T-cell (primary cell): ENCODE data around the gene IZUMO4. TPM values are rescaled to one million over a fixed set of nuclear protein-coding genes. Genes with fewer than 3 reads are reported as not detected.
"Not testable (repeated sequence)": the region's sequence is repeated elsewhere in the genome, so short reads cannot be mapped to it uniquely, and the experiment has no call there.

Experiments
- ATAC-seq, 4 experiments: fragments of 200-7000 bp in 3 of 4; fragments of 150-1000 bp in 1 of 4; cut with Tn5 transposase; replicated peaks in 1 of 4; 1 replicate in 3 of 4; 2 replicates in 1 of 4; pipeline ENCODE4 v1.10.0; 2021; ENCODE audit warnings: moderate library complexity in 3 of 4, mild to moderate bottlenecking in 2 of 4, moderate number of reproducible peaks in 1 of 4
- CTCF ChIA-PET, 2 donors: fragments of 300-600 bp; sonication (Branson Sonifier 250); formaldehyde crosslinking; loops; one replicate each; lab custom pipeline; 2022; ENCODE audit warnings: antibody characterized with exemption in 2 of 2; lab: Charles Lee
- POLR2A ChIA-PET, 2 donors: fragments of 300-600 bp; sonication (Branson Sonifier 250); formaldehyde crosslinking; loops; one replicate each; lab custom pipeline; 2022; ENCODE audit warnings: antibody characterized with exemption in 2 of 2; lab: Charles Lee
- DNase-seq, 35 experiments: peaks; one replicate each; pipeline versions ENCODE4 v3.0.0 to v3.0.0-alpha.2; 2013 to 2023
- H3K27ac ChIP-seq: one replicate; pipeline ENCODE4 v1.5.1; 2013; ENCODE audit warnings: low read length
- H3K27me3 ChIP-seq, 2 experiments: replicated peaks in 1 of 2; 1 replicate in 1 of 2; 2 replicates in 1 of 2; pipeline versions ENCODE4 v1.6.1 to v1.7.0; 2013; ENCODE audit warnings: low read length in 1 of 2, mixed read lengths in 1 of 2; ENCODE audit not compliant: control insufficient read depth in 2 of 2, insufficient read depth in 2 of 2; ENCODE audit errors: extremely low read depth in 1 of 2
- H3K36me3 ChIP-seq, 2 donors: 1 replicate in 1 of 2; 2 replicates in 1 of 2; pipeline versions ENCODE4 v1.6.1 to v1.7.0; 2013; ENCODE audit warnings: low read length in 1 of 2; ENCODE audit not compliant: control insufficient read depth in 2 of 2, insufficient read depth in 1 of 2; ENCODE audit errors: extremely low read depth in 1 of 2
- H3K4me1 ChIP-seq, 2 experiments: 1 replicate in 1 of 2; 2 replicates in 1 of 2; pipeline versions ENCODE4 v1.6.1 to v1.7.0; 2013; ENCODE audit warnings: low read length in 2 of 2, mixed read lengths in 1 of 2; ENCODE audit not compliant: insufficient read depth in 2 of 2, control insufficient read depth in 1 of 2; ENCODE audit errors: extremely low read depth in 1 of 2
- H3K4me3 ChIP-seq, 2 donors: 1 replicate in 1 of 2; 2 replicates in 1 of 2; pipeline versions ENCODE4 v1.5.1 to v1.7.0; 2013; ENCODE audit warnings: mild to moderate bottlenecking in 2 of 2, low read length in 1 of 2, moderate library complexity in 1 of 2; ENCODE audit not compliant: control insufficient read depth in 1 of 2; ENCODE audit errors: extremely low read depth in 1 of 2
- H3K9me3 ChIP-seq: 2 replicates; pipeline ENCODE4 v1.7.0; 2013
- H3K27ac Mint-ChIP-seq, 2 donors: one replicate each; pipeline ENCODE4 v1.8.0; 2020 to 2021; ENCODE audit warnings: mild to moderate bottlenecking in 2 of 2, mixed read lengths in 2 of 2
- H3K27me3 Mint-ChIP-seq, 2 donors: one replicate each; pipeline ENCODE4 v1.8.0; 2021 to 2022; ENCODE audit warnings: mixed read lengths in 2 of 2
- H3K36me3 Mint-ChIP-seq: one replicate; pipeline ENCODE4 v1.8.0; 2021; ENCODE audit warnings: mixed read lengths
- H3K4me1 Mint-ChIP-seq, 3 donors: one replicate each; pipeline ENCODE4 v1.8.0; 2020 to 2022; ENCODE audit warnings: mixed read lengths in 3 of 3, mild to moderate bottlenecking in 1 of 3
- H3K4me3 Mint-ChIP-seq, 3 donors: one replicate each; pipeline ENCODE4 v1.8.0; 2020 to 2022; ENCODE audit warnings: mild to moderate bottlenecking in 3 of 3, mixed read lengths in 3 of 3, moderate library complexity in 3 of 3
- H3K9me3 Mint-ChIP-seq, 3 donors: one replicate each; pipeline ENCODE4 v1.8.0; 2020 to 2022; ENCODE audit warnings: mixed read lengths in 3 of 3
- WGBS: methylation state at CpG from one replicate; pipeline ENCODE4 v1.1.5; 2013; ENCODE audit warnings: missing lambda C conversion rate; ENCODE audit not compliant: insufficient coverage; 5-methylcytosine and 5-hydroxymethylcytosine counted together
- total RNA-seq, 35 experiments: library from RNA in 6 of 35; stranded (reverse) in 6 of 35; fragments of 120-200 nt in 1 of 35; gene quantifications; one replicate each; pipeline versions ENCODE4 v1.2.1 to v1.2.4 and lab custom pipeline; 2013 to 2026

IZUMO4 gene
- total RNA-seq, 5 donors from 2014 or later (not counting 1 experiment from before 2014, with no cell fraction given) = 14.0 to 23.5 (median 19.7) TPM

- H3K27ac Mint-ChIP-seq = no peak overlapping the region
- ChIA-PET CTCF (no interaction called here), POLR2A (no interaction called here)
- peaks cover 25 to 67% of the 10 kb centered on the region in 2 donors for H3K36me3 ChIP-seq
- H3K4me1 ChIP-seq = no peaks in the 10 kb centered on the region
- no peaks in the 10 kb centered on the region for H3K27me3 Mint-ChIP-seq
- no peak overlapping the region for H3K4me3 Mint-ChIP-seq
- DNase-seq (no peak), ATAC-seq (no peak)
- no peaks in the 10 kb centered on the region for H3K9me3 ChIP-seq
- 92% methylated on average over 16 of the region's 19 CpGs for WGBS
- H3K36me3 Mint-ChIP-seq = peaks cover 8% of the 10 kb centered on the region
- no peaks in the 10 kb centered on the region for H3K4me1 Mint-ChIP-seq
- no peaks in the 10 kb centered on the region for H3K27me3 ChIP-seq
- H3K9me3 Mint-ChIP-seq = no peaks in the 10 kb centered on the region
- no peak overlapping the region for H3K27ac ChIP-seq
- H3K4me3 ChIP-seq = no peak overlapping the region
These were observed 31.0 kb downstream of the IZUMO4 start for GRCh38 chr19:2127758-2128157.

- ATAC-seq, CTCF ChIA-PET, H3K4me3 ChIP-seq, H3K9me3 ChIP-seq, H3K4me1 Mint-ChIP-seq, H3K4me1 ChIP-seq, H3K27ac Mint-ChIP-seq, H3K36me3 Mint-ChIP-seq, H3K27me3 ChIP-seq, H3K4me3 Mint-ChIP-seq, H3K9me3 Mint-ChIP-seq, H3K27me3 Mint-ChIP-seq, H3K27ac ChIP-seq, DNase-seq, POLR2A ChIA-PET: not testable (repeated sequence)
- H3K36me3 ChIP-seq = peaks cover 29 to 64% of the 10 kb centered on the region in 2 donors
- WGBS = 83% methylated on average over 1 of the region's 34 CpGs
These were observed 31.5 kb downstream of the IZUMO4 start for GRCh38 chr19:2128252-2128651.

DNA sequence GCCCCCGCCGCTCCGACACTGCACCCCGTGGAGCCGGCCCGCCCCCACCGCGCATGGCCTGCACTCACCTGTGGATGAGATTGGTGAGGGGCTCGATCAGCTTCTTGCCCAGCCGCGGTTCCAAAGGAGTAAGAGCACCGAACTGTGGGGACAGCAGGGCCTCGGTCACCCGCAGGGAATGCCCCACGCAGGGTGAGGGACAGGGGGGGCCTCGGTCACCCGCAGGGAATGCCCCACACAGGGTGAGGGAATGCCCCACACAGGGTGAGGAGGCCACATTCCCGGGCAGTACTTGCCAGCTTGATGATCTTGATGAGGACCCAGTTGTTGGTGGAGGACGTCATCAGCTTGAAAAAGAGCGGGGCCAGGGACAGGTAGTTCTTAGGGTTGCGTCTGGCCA, 32.3 kb downstream of the IZUMO4 start:
- WGBS = 93% methylated on average over 13 of the region's 21 CpGs
- DNase-seq = no peak
- H3K4me3 Mint-ChIP-seq = no peak overlapping the region
- no peaks in the 10 kb centered on the region for H3K27me3 Mint-ChIP-seq
- peaks cover 8% of the 10 kb centered on the region for H3K36me3 Mint-ChIP-seq
- ATAC-seq = no peak
- Histone ChIP-seq H3K36me3 (peaks cover 29 to 57% of the 10 kb centered on the region in 2 donors), H3K27me3 (no peaks in the 10 kb centered on the region), H3K9me3 (no peaks in the 10 kb centered on the region), H3K4me3 (no peak overlapping the region), H3K4me1 (no peaks in the 10 kb centered on the region), H3K27ac (no peak overlapping the region)
- H3K9me3 Mint-ChIP-seq = no peaks in the 10 kb centered on the region
- no peaks in the 10 kb centered on the region for H3K4me1 Mint-ChIP-seq
- no peak overlapping the region for H3K27ac Mint-ChIP-seq
- ChIA-PET CTCF (no interaction called here), POLR2A (no interaction called here)

- ATAC-seq (no peak), DNase-seq (no peak)
- ChIA-PET CTCF (interaction anchor here in 1 of 2 donors (0.6 kb wide), 1 partner anchor 303 kb away, joined by 3 read pairs; no protein-coding TSS in a partner anchor), POLR2A (interaction anchor here in 1 of 2 donors (0.6 kb wide), 1 partner anchor 16 kb away, joined by 3 read pairs; no protein-coding TSS in a partner anchor)
- no peaks in the 10 kb centered on the region for H3K4me1 Mint-ChIP-seq
- 100% methylated on average over 11 of the region's 11 CpGs for WGBS
- Histone ChIP-seq H3K27me3 (no peaks in the 10 kb centered on the region), H3K9me3 (no peaks in the 10 kb centered on the region), H3K4me3 (no peak overlapping the region), H3K36me3 (peaks cover 29 to 55% of the 10 kb centered on the region in 2 donors), H3K4me1 (no peaks in the 10 kb centered on the region), H3K27ac (no peak overlapping the region)
- H3K36me3 Mint-ChIP-seq = peaks cover 8% of the 10 kb centered on the region
- no peaks in the 10 kb centered on the region for H3K9me3 Mint-ChIP-seq
- no peaks in the 10 kb centered on the region for H3K27me3 Mint-ChIP-seq
- no peak overlapping the region for H3K4me3 Mint-ChIP-seq
- no peak overlapping the region for H3K27ac Mint-ChIP-seq
These were observed 32.8 kb downstream of the IZUMO4 start for GRCh38 chr19:2129486-2129885.

GRCh38 chr19:2129892-2130770, 33.4 kb downstream of the IZUMO4 start:
- POLR2A ChIA-PET = interaction anchor here in 1 of 2 donors (0.6 kb wide), 2 partner anchors 16 to 27 kb away, joined by 3 read pairs; no protein-coding TSS in a partner anchor
- CTCF ChIA-PET = interaction anchor here in 1 of 2 donors (0.6 kb wide), 1 partner anchor 304 kb away, joined by 3 read pairs; no protein-coding TSS in a partner anchor
- no peaks in the 10 kb centered on the region for H3K27me3 Mint-ChIP-seq
- peaks cover 8% of the 10 kb centered on the region for H3K36me3 Mint-ChIP-seq
- no peak overlapping the region for H3K27ac Mint-ChIP-seq
- H3K4me1 ChIP-seq = no peaks in the 10 kb centered on the region
- WGBS = 95% methylated on average over 23 of the region's 28 CpGs
- H3K4me3 ChIP-seq = no peak overlapping the region
- H3K27me3 ChIP-seq = no peaks in the 10 kb centered on the region
- peaks cover 29 to 54% of the 10 kb centered on the region in 2 donors for H3K36me3 ChIP-seq
- H3K4me3 Mint-ChIP-seq = no peak overlapping the region
- H3K4me1 Mint-ChIP-seq = no peaks in the 10 kb centered on the region
- H3K9me3 ChIP-seq = no peaks in the 10 kb centered on the region
- ATAC-seq (no peak), DNase-seq (no peak)
- H3K9me3 Mint-ChIP-seq = no peaks in the 10 kb centered on the region
- no peak overlapping the region for H3K27ac ChIP-seq

DNA sequence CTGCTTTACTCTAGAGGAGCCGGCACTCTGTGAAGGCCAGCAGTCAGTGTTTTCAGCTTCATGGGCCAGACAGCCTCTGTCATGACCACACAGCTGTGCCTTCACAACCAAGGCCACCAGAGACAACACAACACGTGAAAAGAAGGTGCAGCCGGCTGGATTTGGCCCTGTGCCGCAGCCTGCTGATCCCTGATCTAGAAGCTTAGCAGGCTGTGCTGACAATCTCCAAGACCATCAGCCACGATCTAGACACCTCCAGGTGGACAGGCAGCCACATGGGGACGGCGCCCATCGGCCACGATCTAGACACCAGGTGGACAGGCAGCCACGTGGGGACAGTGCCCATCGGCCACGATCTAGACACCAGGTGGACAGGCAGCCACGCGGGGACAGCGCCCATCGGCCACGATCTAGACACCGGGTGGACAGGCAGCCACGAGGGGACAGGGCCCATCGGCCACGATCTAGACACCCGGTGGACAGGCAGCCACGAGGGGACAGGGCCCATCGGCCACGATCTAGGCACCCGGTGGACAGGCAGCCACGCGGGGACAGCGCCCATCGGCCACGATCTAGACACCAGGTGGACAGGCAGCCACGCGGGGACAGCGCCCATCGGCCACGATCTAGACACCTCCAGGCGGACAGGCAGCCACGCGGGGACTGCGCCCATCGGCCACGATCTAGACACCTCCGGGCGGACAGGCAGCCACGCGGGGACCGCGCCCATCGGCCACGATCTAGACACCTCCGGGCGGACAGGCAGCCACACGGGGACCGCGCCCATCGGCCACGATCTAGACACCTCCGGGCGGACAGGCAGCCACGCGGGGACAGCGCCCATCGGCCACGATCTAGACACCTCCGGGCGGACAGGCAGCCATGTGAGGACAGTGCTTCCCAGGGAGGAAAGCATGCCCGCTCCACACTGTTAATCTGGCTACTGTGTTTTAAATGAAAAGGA, 34.6 kb downstream of the IZUMO4 start:
- POLR2A ChIA-PET, CTCF ChIA-PET, ATAC-seq, H3K27ac Mint-ChIP-seq, H3K9me3 Mint-ChIP-seq, H3K9me3 ChIP-seq, H3K4me3 Mint-ChIP-seq, H3K27me3 ChIP-seq, H3K27me3 Mint-ChIP-seq, H3K27ac ChIP-seq, H3K4me3 ChIP-seq, DNase-seq, H3K4me1 ChIP-seq, H3K4me1 Mint-ChIP-seq: not testable (repeated sequence)
- WGBS = 96% methylated on average over 55 of the region's 67 CpGs
- H3K36me3 ChIP-seq = peaks cover 29 to 60% of the 10 kb centered on the region in 2 donors
- peaks cover 12% of the 10 kb centered on the region for H3K36me3 Mint-ChIP-seq
